Muscle of back (tissue), 11 donors: Measurements from ENCODE around the gene ZNF100. TPM values are rescaled to one million over a fixed set of nuclear protein-coding genes. Genes with fewer than 3 reads are reported as not detected.

Source experiments
- DNase-seq, 3 donors: peaks; one replicate each; pipeline versions ENCODE4 v3.0.0 to v3.0.0-alpha.2; 2013
- polyA plus RNA-seq, 10 donors: library from polyadenylated mRNA; unstranded; fragments of 120-200 nt; gene quantifications; one replicate each; pipeline ENCODE4 v1.2.1, GENCODE V29; 2013; ENCODE audit not compliant: insufficient read length in 10 of 10

ZNF100 gene
- polyA plus RNA-seq, 10 donors: 4.5 to 11.0 (median 6.7) TPM

DNA sequence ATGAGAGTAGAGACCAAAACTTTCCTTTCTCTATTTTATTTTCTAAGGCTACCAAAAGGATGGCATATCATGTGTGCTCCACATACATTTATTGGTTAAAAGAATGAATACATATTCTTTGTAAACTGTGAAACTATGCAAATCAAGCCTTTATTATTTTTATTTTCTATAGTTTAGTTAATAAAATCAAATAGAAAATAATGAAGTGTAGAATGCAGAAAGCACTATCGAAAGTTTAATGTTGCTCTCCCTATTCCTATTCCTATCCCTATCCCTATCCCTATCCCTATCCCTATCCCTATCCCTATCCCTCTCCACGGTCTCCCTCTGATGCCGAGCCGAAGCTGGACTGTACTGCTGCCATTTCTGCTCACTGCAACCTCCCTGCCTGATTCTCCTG lies 60.3 kb downstream of the ZNF100 start:
- no peak for DNase-seq

DNA sequence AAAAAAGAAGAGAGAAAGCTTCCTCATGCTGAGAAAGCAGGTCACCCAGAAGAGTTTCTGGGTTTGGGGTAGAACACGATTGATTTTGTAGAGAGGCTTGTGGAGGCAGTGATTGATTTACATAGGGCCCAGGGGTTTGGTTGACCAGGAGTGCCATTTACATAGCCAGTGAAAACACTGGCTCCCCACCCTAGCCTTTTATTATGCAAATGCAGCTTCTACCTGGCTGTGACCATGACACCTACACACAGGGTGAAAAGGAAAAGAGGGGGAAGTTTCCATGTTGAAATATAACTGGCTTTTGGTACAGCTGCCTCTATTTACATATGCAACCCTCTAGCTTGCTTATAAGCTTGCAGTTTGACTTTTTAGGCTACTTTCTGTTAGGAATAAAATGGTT lies 62.0 kb downstream of the ZNF100 start:
- DNase-seq: no peak

DNA sequence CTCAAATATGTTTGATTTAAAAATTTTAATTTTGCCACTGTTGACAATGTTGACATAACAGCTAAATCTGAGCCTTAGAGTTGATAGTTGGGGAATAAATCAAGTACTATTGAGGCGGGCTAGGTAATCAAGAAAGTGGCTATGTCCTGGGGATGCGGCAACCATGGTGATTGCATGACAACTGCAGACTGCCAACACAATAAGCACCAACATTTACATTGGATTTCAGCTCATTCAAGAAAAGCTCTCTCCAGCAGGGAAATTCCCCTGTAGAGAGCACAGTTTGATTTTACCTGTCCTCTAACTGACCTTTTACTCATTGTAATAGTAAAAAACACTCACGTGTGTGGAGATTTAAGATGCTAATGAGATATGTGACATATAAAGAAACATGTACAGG lies 63.1 kb downstream of the ZNF100 start:
- no peak for DNase-seq

DNA sequence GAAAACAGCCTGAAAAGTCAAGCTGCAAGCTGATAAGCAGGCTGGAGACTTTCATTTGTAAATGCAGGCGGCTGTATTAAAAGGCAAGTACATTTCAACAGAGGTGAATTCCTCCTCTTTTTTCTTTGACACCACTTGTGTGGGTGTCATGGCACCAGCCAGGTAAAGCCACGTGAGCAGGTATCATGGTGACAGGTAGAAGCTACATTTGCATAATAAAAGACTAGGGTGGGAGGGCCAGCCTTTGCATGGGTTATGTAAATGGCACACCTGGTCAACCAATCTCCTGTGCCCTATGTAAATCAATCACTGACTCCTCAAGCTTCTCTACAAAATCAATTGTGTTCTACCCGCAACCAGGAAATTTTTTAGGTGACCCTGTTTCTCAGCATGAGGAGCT lies 68.2 kb downstream of the ZNF100 start:
- no peak for DNase-seq

DNA sequence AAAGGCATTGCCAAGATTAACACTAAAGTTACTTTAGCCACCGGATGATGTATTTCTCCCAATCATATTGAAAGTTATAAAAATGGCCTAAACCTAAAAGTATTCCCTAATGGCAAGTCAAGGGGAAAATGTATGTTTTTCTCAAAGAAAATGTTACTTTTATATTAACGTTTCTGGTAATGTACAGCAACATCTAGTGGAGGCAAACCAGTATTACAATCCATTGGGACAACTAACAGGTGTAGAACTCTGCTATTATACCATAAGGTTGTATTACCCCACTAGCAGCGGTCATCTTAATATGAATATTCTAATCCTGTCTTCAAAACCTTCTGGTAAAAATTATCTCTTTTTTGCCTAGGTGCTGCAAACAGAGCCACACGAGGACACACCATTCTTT lies 69.2 kb downstream of the ZNF100 start:
- peak in 2 of 3 donors; percentile 22 to 60 for DNase-seq

DNA sequence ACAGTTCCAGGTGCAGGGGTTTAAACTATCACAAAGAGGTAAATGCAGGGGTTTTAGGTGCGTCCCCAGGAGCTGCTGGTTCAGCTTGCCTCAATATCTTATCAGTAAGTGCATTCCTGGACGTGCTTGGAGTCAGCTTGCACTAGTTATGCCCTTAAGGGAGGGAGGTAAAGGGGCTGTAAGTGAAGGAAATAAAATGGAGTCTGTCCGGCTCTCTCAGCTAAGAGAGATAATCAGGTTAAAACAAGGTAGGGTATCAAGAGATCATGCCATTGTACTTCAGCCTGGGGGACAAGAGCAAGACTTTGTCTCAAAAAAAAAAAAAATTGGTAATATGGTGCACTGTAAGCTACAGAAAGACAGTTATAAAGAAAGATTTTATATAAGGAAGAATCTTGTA lies 69.7 kb downstream of the ZNF100 start:
- no peak for DNase-seq

DNA sequence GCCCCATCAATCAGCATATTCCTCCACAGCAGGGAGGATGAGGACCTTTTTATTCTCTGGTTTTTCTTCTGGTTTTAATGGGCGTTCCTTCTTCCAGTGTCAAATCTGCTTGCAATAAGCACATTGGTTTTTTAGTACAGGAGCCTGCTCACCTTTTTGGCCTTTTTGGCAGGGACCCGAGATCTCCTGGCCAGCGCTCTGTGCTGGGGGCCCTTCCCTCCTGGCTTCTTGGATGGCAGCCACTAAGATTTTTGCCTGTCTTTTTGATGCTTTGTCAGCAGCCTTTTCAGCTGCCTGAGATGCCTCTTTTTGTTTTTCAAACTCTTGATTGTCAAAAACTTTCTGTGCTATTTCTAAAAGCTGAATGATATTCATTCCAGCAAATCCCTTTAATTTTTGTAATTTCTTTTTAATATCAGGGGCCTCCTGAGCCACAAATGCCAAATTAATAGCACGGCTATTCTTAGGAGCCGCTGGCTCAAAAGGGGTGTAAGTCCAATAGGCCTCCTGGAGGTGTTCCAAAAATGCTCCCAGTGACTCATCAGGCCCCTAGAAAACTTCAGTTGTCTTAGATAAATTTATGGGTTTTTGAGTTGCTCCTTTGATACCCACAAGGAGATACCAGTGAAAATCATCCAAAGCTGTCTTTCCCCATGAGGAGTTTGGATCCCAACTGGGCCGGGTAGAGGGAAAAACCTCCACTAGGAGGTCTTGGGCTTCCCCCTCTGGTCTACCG lies 73.0 kb downstream of the ZNF100 start:
- no peak for DNase-seq

DNA sequence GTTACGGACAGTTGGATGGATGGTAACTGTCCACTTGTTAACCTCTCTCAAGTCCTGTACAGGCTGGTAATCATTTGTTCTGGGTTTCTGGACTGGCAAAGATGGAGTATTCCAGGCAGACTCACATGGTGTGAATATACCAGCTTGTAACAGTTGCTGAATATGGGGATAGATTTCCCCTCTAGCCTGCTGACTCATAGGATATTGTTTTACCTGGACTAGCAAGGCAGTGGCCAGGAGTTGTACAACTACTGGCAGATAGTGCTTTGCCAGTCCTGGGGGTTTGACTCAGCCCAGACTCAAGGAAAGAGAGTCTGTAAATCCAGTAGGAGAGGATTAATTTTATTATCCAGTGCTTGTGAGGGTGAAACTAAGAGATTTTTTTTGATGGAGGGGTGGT lies 74.0 kb downstream of the ZNF100 start:
- DNase-seq: no peak

DNA sequence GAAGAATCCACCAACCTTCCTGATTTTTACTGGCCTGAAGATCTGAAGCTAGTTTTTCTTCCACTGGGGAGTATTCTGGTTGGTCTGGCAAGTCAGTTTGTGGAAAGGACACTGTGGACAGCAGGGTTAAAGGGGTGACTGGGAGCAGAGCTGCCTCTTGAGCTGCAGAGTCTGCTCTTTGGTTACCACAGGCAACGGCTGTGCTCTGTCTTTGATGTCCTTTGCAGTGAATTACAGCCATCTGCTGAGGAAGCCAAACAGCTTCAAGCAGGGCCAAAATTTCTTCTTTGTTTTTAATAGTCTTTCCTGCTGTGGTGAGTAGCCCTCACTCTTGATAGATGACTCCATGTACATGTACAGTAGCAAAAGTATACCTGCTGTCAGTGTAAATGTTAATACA lies 75.7 kb downstream of the ZNF100 start:
- DNase-seq: peak in 1 of 3 donors; percentile 45

DNA sequence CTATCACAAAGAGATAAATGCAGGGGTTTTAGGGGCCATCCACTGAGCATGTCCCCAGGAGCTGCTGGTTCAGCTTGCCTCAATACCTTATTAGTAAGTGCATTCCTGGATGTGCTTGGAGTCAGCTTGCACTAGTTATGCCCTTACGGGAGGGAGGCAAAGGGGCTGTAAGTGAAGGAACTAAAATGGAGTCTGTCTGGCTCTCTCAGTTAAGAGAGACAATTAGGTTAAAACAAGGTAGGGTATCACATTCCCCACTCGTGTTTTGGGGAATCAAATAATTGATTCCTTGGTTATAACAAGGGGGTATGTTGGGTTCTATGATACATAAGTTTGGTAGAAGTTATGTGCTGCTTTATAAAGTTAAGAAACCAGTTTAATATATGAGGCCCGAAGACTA lies 78.9 kb downstream of the ZNF100 start:
- DNase-seq: no peak

DNA sequence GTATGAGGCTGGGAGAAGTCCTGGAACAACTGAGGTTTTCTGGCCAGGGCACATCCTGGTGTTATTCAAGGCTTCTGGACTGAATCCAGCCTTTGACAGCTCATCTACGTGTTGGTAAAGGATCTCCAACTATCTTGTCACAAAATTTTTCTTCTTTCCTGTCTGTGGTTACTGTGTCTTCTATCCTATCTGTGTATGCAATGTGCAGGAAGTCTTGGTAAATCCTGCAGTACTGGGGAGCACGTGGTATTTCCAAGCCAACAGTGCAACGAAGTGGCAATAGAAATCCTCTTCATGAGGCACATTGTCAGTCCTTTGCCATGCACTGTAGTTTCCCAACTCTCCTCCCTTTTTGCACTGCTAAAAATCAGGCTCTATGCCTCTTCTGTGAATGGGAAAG lies 86.7 kb downstream of the ZNF100 start:
- no peak for DNase-seq

DNA sequence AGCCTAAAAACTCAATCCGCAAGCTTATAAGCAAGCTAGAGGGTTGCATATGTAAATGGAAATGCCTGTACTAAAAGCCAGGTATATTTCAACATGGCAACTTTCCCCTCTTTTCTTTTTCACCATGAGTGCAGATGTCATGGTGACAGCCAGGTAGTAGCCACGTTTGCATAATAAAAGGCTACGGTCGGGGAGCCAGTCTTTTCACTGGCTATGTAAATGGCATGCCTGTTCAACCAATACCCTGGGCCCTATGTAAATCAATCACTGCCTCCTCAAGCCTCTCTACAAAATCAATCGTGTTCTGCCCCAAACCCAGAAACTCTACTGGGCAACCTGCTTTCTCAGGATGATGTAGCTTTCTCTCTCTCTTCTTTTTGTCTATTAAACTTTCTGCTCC lies 87.4 kb downstream of the ZNF100 start:
- DNase-seq: no peak

DNA sequence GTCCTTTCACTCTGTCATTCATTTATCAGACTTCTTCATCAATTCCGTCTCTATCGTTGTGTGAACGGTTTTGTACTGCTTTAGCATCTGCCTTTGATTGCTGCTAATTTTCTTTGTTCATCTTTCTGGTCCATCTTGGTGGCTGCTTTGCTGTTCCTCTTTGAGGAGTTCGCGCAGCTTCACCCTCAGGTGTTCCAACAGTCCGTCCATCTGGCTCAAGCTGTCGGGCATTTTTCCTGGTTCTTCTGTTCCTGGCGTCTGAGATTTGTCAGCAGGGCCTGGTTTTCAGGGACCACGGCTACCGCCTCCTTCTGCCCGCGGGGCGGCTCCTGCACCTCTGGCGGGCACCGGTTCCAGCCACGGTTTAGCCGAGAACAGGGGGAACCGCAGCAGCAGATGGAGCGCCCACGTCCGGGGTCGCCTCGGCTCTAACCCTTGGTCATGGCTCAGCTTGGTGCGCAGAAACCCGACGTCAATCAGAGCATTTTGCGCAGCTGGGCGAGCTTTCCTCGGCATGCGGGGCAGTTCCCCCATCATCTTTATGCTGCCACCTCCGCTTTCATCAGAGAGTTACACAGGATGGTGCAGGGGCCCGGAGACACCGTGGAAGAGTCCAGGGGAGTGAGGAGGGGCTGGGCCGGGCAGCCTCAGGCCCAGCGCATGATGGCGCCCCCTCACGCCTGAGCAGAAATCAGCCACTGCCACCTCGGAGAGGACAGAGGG lies 89.5 kb downstream of the ZNF100 start:
- no peak for DNase-seq

DNA sequence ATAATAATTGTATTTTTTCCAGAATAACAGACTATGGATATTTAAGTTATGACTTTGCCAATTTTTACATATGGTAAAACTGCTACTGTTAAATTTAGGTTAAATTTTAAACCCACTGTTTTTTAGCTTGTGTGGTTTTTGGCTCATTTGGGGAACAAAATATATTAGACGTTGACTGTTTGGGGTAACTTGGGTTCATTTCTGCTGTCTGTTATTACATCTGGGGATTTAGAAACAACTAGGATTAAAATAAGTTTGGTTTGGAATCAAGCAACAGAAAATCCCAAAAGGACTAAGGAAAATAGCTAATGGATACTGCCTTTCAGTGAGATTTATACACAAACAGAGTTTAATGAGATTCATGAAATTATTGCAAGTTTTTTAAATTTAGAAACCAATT lies 92.9 kb downstream of the ZNF100 start:
- peak in 1 of 3 donors; percentile 39 for DNase-seq

DNA sequence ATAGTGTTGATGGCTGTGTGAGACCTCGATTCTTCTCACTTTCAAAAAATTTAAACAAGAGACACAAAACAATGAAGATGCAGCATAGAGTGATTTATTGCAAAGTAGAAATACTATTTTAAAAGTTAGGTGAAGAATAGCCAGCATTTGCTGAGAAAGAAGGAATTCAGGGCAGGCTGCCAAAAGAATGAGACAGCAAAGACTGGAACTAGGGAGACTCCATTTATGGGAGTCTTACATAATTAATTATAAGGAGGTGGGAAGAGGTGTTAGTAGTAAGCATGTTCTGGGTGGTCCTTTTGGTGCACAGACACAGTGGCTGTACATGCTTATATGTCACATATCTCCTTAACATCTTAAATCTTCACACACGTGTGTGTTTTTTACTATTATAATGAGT lies 93.9 kb downstream of the ZNF100 start:
- peak in 2 of 3 donors; percentile 7 to 59 for DNase-seq

Other genes starting within 250 kb of the ZNF100 start
- 10 to 100 TPM in 9 of 10 donors, 1 to 10 TPM in 1; 9.9 to 15.0 (median 13.6) TPM for gene ZNF43, start 68.6 kb upstream of the ZNF100 start, polyA plus RNA-seq
- 1 to 10 TPM in 4 of 10 donors, under 1 TPM in 6; 0.39 to 1.7 (median 0.66) TPM for gene ZNF208, start 243.4 kb upstream of the ZNF100 start, polyA plus RNA-seq